HG03280 (cell line): Measurements from ENCODE around the gene ZNF679.
A peak's percentile ranks its signal among the peaks of the same experiment; 100 is the strongest.
"Not testable (repeated sequence)": the region's sequence is repeated elsewhere in the genome, so short reads cannot be mapped to it uniquely, and the experiment has no call there.

Experiments
- ATAC-seq: cut with Tn5 transposase; IDR thresholded peaks from one replicate; pipeline ENCODE4 v1.9.1; 2021; ENCODE audit warnings: mild to moderate bottlenecking, moderate library complexity; ENCODE audit not compliant: unreplicated experiment

Gene ZNF679

GRCh38 chr7:64228174-64228573, at the start of gene ZNF679:
ZNF679 (plus strand) TSS chr7:64228474; CDS start chr7:64249118, 20,644 bp downstream.
- not testable (repeated sequence) for ATAC-seq

- ATAC-seq = no peak
Observed at GRCh38 chr7:64180989-64181388, 47.3 kb upstream of the ZNF679 start.

- ATAC-seq = no peak
Observed at GRCh38 chr7:64181586-64181985, 46.7 kb upstream of the ZNF679 start.

GRCh38 chr7:64182036-64182790, 46.1 kb upstream of the ZNF679 start:
- ATAC-seq = no peak

GRCh38 chr7:64183126-64183742, 45.0 kb upstream of the ZNF679 start:
- no peak for ATAC-seq

GRCh38 chr7:64183827-64184372, 44.4 kb upstream of the ZNF679 start:
- no peak for ATAC-seq

- ATAC-seq = no peak
Observed at GRCh38 chr7:64184376-64184775, 43.9 kb upstream of the ZNF679 start.

GRCh38 chr7:64187408-64187807, 40.9 kb upstream of the ZNF679 start:
- no peak for ATAC-seq

GRCh38 chr7:64192148-64192704, 36.0 kb upstream of the ZNF679 start:
- no peak for ATAC-seq

- ATAC-seq = no peak
Observed at GRCh38 chr7:64192775-64193174, 35.5 kb upstream of the ZNF679 start.

GRCh38 chr7:64206903-64207302, 21.4 kb upstream of the ZNF679 start, which contains the start of gene ZNF735:
ZNF735 (plus strand) TSS chr7:64207203; CDS start chr7:64207203, 0 bp downstream.
- no peak for ATAC-seq

- not testable (repeated sequence) for ATAC-seq
Observed at GRCh38 chr7:64219710-64220298, 8.5 kb upstream of the ZNF679 start.

- no peak for ATAC-seq
Observed at GRCh38 chr7:64223366-64223765, 4.9 kb upstream of the ZNF679 start.

GRCh38 chr7:64266341-64266919, 38.2 kb downstream of the ZNF679 start:
- no peak for ATAC-seq

GRCh38 chr7:64277630-64278029, 49.4 kb downstream of the ZNF679 start:
- ATAC-seq = no peak

GRCh38 chr7:64294701-64295420, 66.6 kb downstream of the ZNF679 start:
- no peak for ATAC-seq

GRCh38 chr7:64297418-64297817, 69.1 kb downstream of the ZNF679 start:
- ATAC-seq = not testable (repeated sequence)

- no peak for ATAC-seq
Observed at GRCh38 chr7:64300641-64301405, 72.5 kb downstream of the ZNF679 start.

- ATAC-seq = peak; percentile 98
Observed at GRCh38 chr7:64307254-64308015, 79.2 kb downstream of the ZNF679 start.
